ENCODE data around the gene GPATCH2.
"Not testable (repeated sequence)": the region's sequence is repeated elsewhere in the genome, so short reads cannot be mapped to it uniquely, and the experiment has no call there.

The GPATCH2 gene

GRCh38 chr1:217525773-217526490 lies 105.0 kb downstream of the GPATCH2 start:
- no peaks in the 10 kb centered on the region for H3K4me1 Mint-ChIP-seq
- no peak overlapping the region for H3K27ac Mint-ChIP-seq
- CTCF ChIA-PET, result no interaction called here
- H3K27me3 Mint-ChIP-seq, result no peaks in the 10 kb centered on the region
- DNase-seq, result no peak
- no peaks in the 10 kb centered on the region for H3K36me3 Mint-ChIP-seq
- H3K4me3 Mint-ChIP-seq, result no peak overlapping the region
- H3K9me3 Mint-ChIP-seq, result no peaks in the 10 kb centered on the region

- Mint-ChIP-seq H3K27me3 (no peaks in the 10 kb centered on the region), H3K4me3 (no peak overlapping the region), H3K9me3 (no peaks in the 10 kb centered on the region), H3K36me3 (no peaks in the 10 kb centered on the region), H3K27ac (no peak overlapping the region), H3K4me1 (no peaks in the 10 kb centered on the region)
- CTCF ChIA-PET, result no interaction called here
- DNase-seq, result no peak
Measured at GRCh38 chr1:217524787-217525520, 105.9 kb downstream of the GPATCH2 start.

GRCh38 chr1:217523921-217524320 lies 107.0 kb downstream of the GPATCH2 start:
- CTCF ChIA-PET, H3K9me3 Mint-ChIP-seq, H3K4me3 Mint-ChIP-seq, H3K27ac Mint-ChIP-seq, H3K27me3 Mint-ChIP-seq, DNase-seq, H3K4me1 Mint-ChIP-seq, H3K36me3 Mint-ChIP-seq: not testable (repeated sequence)

GRCh38 chr1:217522277-217522676 lies 108.6 kb downstream of the GPATCH2 start:
- Mint-ChIP-seq H3K36me3 (no peaks in the 10 kb centered on the region), H3K27me3 (no peaks in the 10 kb centered on the region), H3K4me3 (no peak overlapping the region), H3K4me1 (no peaks in the 10 kb centered on the region), H3K9me3 (no peaks in the 10 kb centered on the region), H3K27ac (no peak overlapping the region)
- CTCF ChIA-PET, result no interaction called here
- DNase-seq, result no peak

GRCh38 chr1:217521317-217521716 lies 109.6 kb downstream of the GPATCH2 start:
- no peaks in the 10 kb centered on the region for H3K4me1 Mint-ChIP-seq
- H3K36me3 Mint-ChIP-seq, result no peaks in the 10 kb centered on the region
- H3K4me3 Mint-ChIP-seq, result no peak overlapping the region
- H3K27me3 Mint-ChIP-seq, result no peaks in the 10 kb centered on the region
- no peak for DNase-seq
- no peak overlapping the region for H3K27ac Mint-ChIP-seq
- H3K9me3 Mint-ChIP-seq, result no peaks in the 10 kb centered on the region
- CTCF ChIA-PET, result no interaction called here

- Mint-ChIP-seq H3K36me3 (peaks cover 5% of the 10 kb centered on the region), H3K27me3 (no peaks in the 10 kb centered on the region), H3K4me1 (no peaks in the 10 kb centered on the region), H3K9me3 (no peaks in the 10 kb centered on the region), H3K27ac (no peak overlapping the region), H3K4me3 (no peak overlapping the region)
- CTCF ChIA-PET, result no interaction called here
- no peak for DNase-seq
Measured at GRCh38 chr1:217506878-217507277, 124.0 kb downstream of the GPATCH2 start.

GRCh38 chr1:217498209-217498608 lies 132.7 kb downstream of the GPATCH2 start:
- Mint-ChIP-seq H3K4me1 (peaks cover 2% of the 10 kb centered on the region), H3K9me3 (no peaks in the 10 kb centered on the region), H3K27me3 (no peaks in the 10 kb centered on the region), H3K4me3 (no peak overlapping the region), H3K27ac (no peak overlapping the region), H3K36me3 (peaks cover 2% of the 10 kb centered on the region)
- DNase-seq, result no peak
- CTCF ChIA-PET, result no interaction called here

- peaks cover 2% of the 10 kb centered on the region for H3K4me1 Mint-ChIP-seq
- CTCF ChIA-PET, result no interaction called here
- no peak for DNase-seq
- no peak overlapping the region for H3K27ac Mint-ChIP-seq
- H3K27me3 Mint-ChIP-seq, result no peaks in the 10 kb centered on the region
- peaks cover 2% of the 10 kb centered on the region for H3K36me3 Mint-ChIP-seq
- no peaks in the 10 kb centered on the region for H3K9me3 Mint-ChIP-seq
- no peak overlapping the region for H3K4me3 Mint-ChIP-seq
Measured at GRCh38 chr1:217495249-217495648, 135.6 kb downstream of the GPATCH2 start.

- Mint-ChIP-seq H3K27me3 (no peaks in the 10 kb centered on the region), H3K4me1 (peaks cover 2% of the 10 kb centered on the region), H3K36me3 (peaks cover 2% of the 10 kb centered on the region), H3K27ac (no peak overlapping the region), H3K9me3 (no peaks in the 10 kb centered on the region), H3K4me3 (no peak overlapping the region)
- CTCF ChIA-PET, result no interaction called here
- no peak for DNase-seq
Measured at GRCh38 chr1:217494767-217495166, 136.1 kb downstream of the GPATCH2 start.

GRCh38 chr1:217493290-217493689 lies 137.6 kb downstream of the GPATCH2 start:
- DNase-seq, result no peak
- Mint-ChIP-seq H3K4me3 (no peak overlapping the region), H3K36me3 (peaks cover 2% of the 10 kb centered on the region), H3K27me3 (no peaks in the 10 kb centered on the region), H3K27ac (no peak overlapping the region), H3K9me3 (no peaks in the 10 kb centered on the region), H3K4me1 (peaks cover 2% of the 10 kb centered on the region)
- CTCF ChIA-PET, result no interaction called here

- Mint-ChIP-seq H3K36me3 (peaks cover 2% of the 10 kb centered on the region), H3K27me3 (no peaks in the 10 kb centered on the region), H3K27ac (no peak overlapping the region), H3K4me3 (no peak overlapping the region), H3K4me1 (peaks cover 26% of the 10 kb centered on the region), H3K9me3 (no peaks in the 10 kb centered on the region)
- CTCF ChIA-PET, result no interaction called here
- DNase-seq, result no peak
Measured at GRCh38 chr1:217484871-217485270, 146.0 kb downstream of the GPATCH2 start.

- Mint-ChIP-seq H3K4me1 (peaks cover 26% of the 10 kb centered on the region), H3K27me3 (no peaks in the 10 kb centered on the region), H3K36me3 (peaks cover 7% of the 10 kb centered on the region), H3K27ac (peak overlapping the region; percentile 40), H3K4me3 (no peak overlapping the region), H3K9me3 (peaks cover 2% of the 10 kb centered on the region)
- DNase-seq, result peak; percentile 59
- CTCF ChIA-PET, result interaction anchor here (1.1 kb wide), 1 partner anchor 19 kb away, joined by 3 read pairs; no protein-coding TSS in a partner anchor
Measured at GRCh38 chr1:217482356-217483102, 148.4 kb downstream of the GPATCH2 start.

GRCh38 chr1:217478450-217478849 lies 152.4 kb downstream of the GPATCH2 start:
- peaks cover 7% of the 10 kb centered on the region for H3K36me3 Mint-ChIP-seq
- peaks cover 2% of the 10 kb centered on the region for H3K9me3 Mint-ChIP-seq
- no peaks in the 10 kb centered on the region for H3K27me3 Mint-ChIP-seq
- H3K4me1 Mint-ChIP-seq, result peaks cover 18% of the 10 kb centered on the region
- no peak overlapping the region for H3K4me3 Mint-ChIP-seq
- no peak overlapping the region for H3K27ac Mint-ChIP-seq
- no peak for DNase-seq
- CTCF ChIA-PET, result no interaction called here

- CTCF ChIA-PET, result no interaction called here
- H3K27me3 Mint-ChIP-seq, result no peaks in the 10 kb centered on the region
- no peak overlapping the region for H3K27ac Mint-ChIP-seq
- no peaks in the 10 kb centered on the region for H3K4me1 Mint-ChIP-seq
- H3K4me3 Mint-ChIP-seq, result no peak overlapping the region
- DNase-seq, result no peak
- no peaks in the 10 kb centered on the region for H3K9me3 Mint-ChIP-seq
- no peaks in the 10 kb centered on the region for H3K36me3 Mint-ChIP-seq
Measured at GRCh38 chr1:217472915-217473314, 158.0 kb downstream of the GPATCH2 start.

- Mint-ChIP-seq H3K27ac (no peak overlapping the region), H3K4me3 (no peak overlapping the region), H3K9me3 (no peaks in the 10 kb centered on the region), H3K36me3 (no peaks in the 10 kb centered on the region), H3K4me1 (no peaks in the 10 kb centered on the region), H3K27me3 (no peaks in the 10 kb centered on the region)
- DNase-seq, result no peak
- CTCF ChIA-PET, result no interaction called here
Measured at GRCh38 chr1:217471403-217471802, 159.5 kb downstream of the GPATCH2 start.
